ENCODE measurements around the gene OR2S2. TPM values are rescaled to one million over a fixed set of nuclear protein-coding genes. Genes with fewer than 3 reads are reported as not detected.
"Not testable (repeated sequence)": the region's sequence is repeated elsewhere in the genome, so short reads cannot be mapped to it uniquely, and the experiment has no call there.

OR2S2 gene
- total RNA-seq, 1 experiment from 2014 or later, result not detected

GRCh38 chr9:35948451-35948850, 9.5 kb downstream of the OR2S2 start:
- H3K9me3 ChIP-seq (replicated peaks), result no peaks in the 10 kb centered on the region

DNA sequence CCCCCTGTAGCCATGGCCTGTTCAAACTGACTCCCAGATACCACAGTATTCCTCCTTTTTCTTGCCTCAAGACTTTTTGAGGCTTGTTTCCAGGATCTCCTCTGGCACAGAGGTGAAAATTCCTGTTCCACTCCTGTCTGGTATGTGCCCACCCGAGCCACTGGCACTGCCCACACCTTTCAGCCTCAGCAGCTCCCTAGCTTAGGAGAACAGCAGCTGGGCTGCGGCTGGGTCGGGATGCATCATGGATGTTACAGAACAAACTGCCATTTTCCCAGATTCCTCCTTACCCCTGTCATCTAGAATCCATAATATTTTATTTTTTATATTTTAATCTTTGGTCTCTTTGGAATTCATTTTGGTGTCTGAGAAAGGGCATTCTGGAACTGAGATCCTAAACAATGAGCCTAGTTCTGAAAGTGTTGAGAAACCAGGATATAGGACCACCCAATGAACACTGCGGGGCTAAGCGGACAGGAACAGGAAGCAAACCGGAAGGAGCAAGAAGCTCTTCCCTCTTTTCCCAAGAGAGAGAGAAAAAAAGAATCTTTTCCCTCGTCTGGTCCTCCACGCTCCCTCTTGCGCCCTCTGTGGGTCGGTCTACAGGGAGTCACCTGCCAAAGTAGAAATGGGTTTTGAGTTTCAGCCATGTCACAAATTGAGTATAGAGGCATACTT, 12.5 kb downstream of the OR2S2 start:
- H3K36me3 ChIP-seq, result no peaks in the 10 kb centered on the region
- peak overlapping the region; percentile 35 for H3K4me3 ChIP-seq

More at GRCh38 chr9:35948451-35948850, 9.5 kb downstream of the OR2S2 start:
- no peak overlapping the region for H3K4me3 ChIP-seq
- no peak overlapping the region for H3K27ac ChIP-seq
- no peaks in the 10 kb centered on the region for H3K36me3 ChIP-seq
- H3K27me3 ChIP-seq, result no peaks in the 10 kb centered on the region
- DNase-seq, result no peak
- H3K4me1 ChIP-seq, result 0 out of 2 replicates have a peak, but pooled peaks cover 12% of the 10 kb centered on the region

DNA sequence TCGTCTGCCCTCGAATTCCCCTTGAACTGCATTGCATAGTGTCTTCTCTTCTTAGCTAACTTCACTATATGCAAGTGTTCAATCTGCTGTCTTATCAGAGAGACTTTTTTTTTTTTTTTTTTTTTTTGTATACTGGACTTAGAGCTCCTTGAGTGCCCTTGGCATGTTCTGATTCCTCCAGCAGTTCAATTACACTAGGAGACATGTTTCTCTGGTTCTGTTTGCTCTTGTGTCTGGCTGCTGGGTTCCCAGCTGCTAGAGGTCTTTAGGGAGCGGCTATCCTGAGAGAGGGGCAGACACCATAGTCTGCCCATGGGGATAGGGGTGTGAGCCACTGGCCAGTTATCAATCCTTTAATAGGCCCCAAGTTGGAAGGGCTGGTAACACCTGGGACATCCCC, 13.1 kb downstream of the OR2S2 start:
- no peaks in the 10 kb centered on the region for H3K9me3 ChIP-seq (replicated peaks)
- H3K27me3 ChIP-seq, result no peaks in the 10 kb centered on the region
- no peak overlapping the region for H3K4me3 ChIP-seq
- no peaks in the 10 kb centered on the region for H3K36me3 ChIP-seq
- DNase-seq, result no peak
- H3K27ac ChIP-seq, result no peak overlapping the region
- H3K4me1 ChIP-seq, result peaks cover 4% of the 10 kb centered on the region; the same call in 1 of the 2 replicates

More for the DNA sequence above, 12.5 kb downstream of the OR2S2 start:
- H3K27ac ChIP-seq, result peak overlapping the region; percentile 11; the same call in 1 of the 2 replicates
- peaks cover 4% of the 10 kb centered on the region; the same call in 1 of the 2 replicates for H3K4me1 ChIP-seq
- no peaks in the 10 kb centered on the region for H3K9me3 ChIP-seq (replicated peaks)
- H3K27me3 ChIP-seq, result no peaks in the 10 kb centered on the region
- peak; percentile 89 to 95 for DNase-seq

DNA sequence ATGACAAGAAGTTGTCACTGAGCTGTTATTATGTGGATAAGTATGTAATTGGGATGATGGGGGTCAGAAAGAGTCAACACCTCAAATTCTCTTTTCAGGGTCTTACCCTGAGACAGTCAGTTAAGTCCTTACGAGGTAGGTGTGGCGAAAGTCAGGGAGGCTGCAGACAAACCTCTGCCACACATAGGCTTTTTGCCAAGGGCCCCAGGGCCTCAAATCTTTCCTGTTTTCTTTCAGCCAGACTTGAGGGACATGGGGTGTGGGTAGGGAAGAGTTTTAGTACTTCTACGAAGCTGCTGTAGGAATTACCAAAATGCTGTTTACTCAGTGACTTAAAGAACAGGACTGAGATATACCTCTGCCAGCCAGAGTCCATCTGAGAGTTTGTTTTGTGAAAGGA, 13.8 kb downstream of the OR2S2 start:
- DNase-seq, result no peak
- Histone ChIP-seq H3K4me3 (no peak overlapping the region), H3K27me3 (no peaks in the 10 kb centered on the region), H3K4me1 (peaks cover 4% of the 10 kb centered on the region; the same call in 1 of the 2 replicates), H3K36me3 (no peaks in the 10 kb centered on the region), H3K9me3 (replicated peaks) (no peaks in the 10 kb centered on the region), H3K27ac (no peak overlapping the region)

GRCh38 chr9:35942286-35942685, 15.7 kb downstream of the OR2S2 start:
- DNase-seq, result no peak

DNA sequence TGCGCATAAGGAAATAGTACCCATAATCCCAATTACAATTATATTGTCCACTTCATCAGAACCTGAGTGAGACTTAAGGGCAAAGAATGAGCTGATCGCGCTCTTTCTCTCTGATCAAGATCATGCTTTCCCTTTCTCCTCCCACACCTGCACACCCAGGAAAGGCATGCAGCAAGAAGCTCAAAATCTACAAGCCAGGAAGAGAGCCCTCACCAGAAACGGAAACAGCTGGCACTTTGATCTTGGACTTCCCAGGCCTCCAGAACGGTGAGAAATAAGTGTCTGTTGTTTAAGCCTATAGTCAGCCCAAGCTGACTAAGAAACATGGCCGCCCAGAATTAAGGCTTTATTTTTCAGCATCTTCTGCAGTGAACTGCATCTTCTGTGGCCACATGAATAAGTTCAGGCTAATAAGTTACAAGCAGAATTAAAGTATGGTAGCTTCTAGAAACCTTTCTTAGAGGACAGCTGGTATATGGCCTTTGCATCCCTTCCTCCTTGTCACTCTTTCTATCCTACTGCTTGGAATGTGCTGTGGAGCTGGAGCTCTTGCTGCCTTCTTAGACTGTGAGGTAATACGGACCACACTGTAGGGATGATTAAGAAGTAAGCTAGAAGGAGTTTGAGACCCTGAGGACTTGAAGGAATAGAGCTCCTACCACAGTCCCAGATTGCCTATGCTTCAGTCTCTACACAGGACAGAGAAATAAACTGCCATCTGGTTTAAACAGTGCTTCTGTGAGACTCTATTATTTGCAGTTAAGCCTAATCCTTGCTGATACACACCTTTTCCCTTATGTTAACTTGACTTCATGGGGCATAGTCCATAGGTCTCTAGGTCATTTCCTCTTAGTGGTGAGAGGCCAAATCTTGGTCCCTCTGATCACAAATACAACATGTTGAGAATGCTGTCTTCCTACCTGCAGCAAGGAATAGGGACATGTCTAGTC, 17.2 kb downstream of the OR2S2 start:
- H3K9me3 ChIP-seq (replicated peaks), result no peaks in the 10 kb centered on the region
- H3K27ac ChIP-seq, result no peak overlapping the region
- no peak for DNase-seq
- no peaks in the 10 kb centered on the region for H3K36me3 ChIP-seq
- H3K4me3 ChIP-seq, result no peak overlapping the region
- no peaks in the 10 kb centered on the region for H3K27me3 ChIP-seq
- peaks cover 4% of the 10 kb centered on the region; the same call in 1 of the 2 replicates for H3K4me1 ChIP-seq

More at GRCh38 chr9:35942286-35942685, 15.7 kb downstream of the OR2S2 start:
- H3K4me3 ChIP-seq, result no peak overlapping the region
- no peaks in the 10 kb centered on the region for H3K27me3 ChIP-seq
- H3K36me3 ChIP-seq, result no peaks in the 10 kb centered on the region
- no peak overlapping the region for H3K27ac ChIP-seq
- H3K4me1 ChIP-seq, result peaks cover 4% of the 10 kb centered on the region; the same call in 1 of the 2 replicates
- no peaks in the 10 kb centered on the region for H3K9me3 ChIP-seq (replicated peaks)

GRCh38 chr9:35939679-35940250, 18.2 kb downstream of the OR2S2 start:
- H3K27ac ChIP-seq, result no peak overlapping the region
- no peak for DNase-seq
- H3K4me3 ChIP-seq, result no peak overlapping the region
- no peaks in the 10 kb centered on the region for H3K36me3 ChIP-seq
- H3K27me3 ChIP-seq, result no peaks in the 10 kb centered on the region
- H3K9me3 ChIP-seq (replicated peaks), result no peaks in the 10 kb centered on the region
- no peaks in the 10 kb centered on the region; the same call in 1 of the 2 replicates for H3K4me1 ChIP-seq

DNA sequence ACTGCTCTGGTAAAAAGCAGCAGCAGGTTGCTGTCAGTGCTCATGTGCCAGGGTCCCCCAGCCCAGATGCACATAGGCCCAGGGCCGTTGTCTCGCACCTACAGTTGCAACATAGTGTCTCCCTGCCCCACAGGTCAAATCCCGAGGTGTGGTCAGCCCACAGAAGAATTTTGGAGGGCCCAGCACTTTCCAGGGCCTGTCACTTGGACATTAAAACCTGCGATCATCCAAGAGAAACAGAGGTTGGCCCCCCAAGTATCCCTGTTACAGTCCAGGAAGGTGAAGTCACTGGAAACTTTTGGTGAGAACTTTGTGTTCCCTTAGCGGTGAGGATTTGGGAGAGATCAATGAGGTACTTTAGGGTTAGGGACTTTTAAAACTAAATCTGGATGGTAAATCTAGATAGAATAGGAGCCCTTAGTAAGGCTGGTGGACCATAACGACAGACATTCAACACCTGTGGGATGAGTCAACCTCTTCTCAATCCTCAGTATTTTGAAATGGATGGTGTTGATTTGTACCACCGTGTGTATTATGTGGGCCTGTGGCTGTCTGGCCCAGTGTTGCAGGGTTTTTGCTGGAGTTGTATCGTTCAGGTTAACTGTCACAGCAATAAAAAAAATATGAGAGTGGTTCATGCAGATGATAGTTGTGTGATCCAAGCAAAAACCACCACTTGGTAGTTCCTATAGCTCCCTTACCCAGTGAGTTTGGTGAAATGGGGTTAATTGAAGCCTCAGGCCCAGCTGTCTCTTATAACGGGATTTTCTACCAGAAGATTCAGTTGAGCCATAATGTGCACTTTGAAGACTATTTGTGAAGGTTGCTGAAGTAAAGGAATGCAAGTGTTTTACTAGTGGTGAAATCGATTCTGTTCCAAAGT, 19.2 kb downstream of the OR2S2 start:
- no peak for DNase-seq

GRCh38 chr9:35937227-35937626, 20.7 kb downstream of the OR2S2 start:
- Histone ChIP-seq H3K9me3 (replicated peaks) (no peaks in the 10 kb centered on the region; the same call in 1 of the 2 replicates), H3K36me3 (no peaks in the 10 kb centered on the region), H3K4me3 (no peak overlapping the region), H3K27me3 (no peaks in the 10 kb centered on the region), H3K27ac (no peak overlapping the region), H3K4me1 (no peaks in the 10 kb centered on the region; the same call in 1 of the 2 replicates)
- no peak for DNase-seq

More for the DNA sequence above, 19.2 kb downstream of the OR2S2 start:
- Histone ChIP-seq H3K9me3 (replicated peaks) (no peaks in the 10 kb centered on the region), H3K4me1 (no peaks in the 10 kb centered on the region; the same call in 1 of the 2 replicates), H3K27me3 (no peaks in the 10 kb centered on the region), H3K36me3 (no peaks in the 10 kb centered on the region), H3K4me3 (no peak overlapping the region), H3K27ac (no peak overlapping the region)

DNA sequence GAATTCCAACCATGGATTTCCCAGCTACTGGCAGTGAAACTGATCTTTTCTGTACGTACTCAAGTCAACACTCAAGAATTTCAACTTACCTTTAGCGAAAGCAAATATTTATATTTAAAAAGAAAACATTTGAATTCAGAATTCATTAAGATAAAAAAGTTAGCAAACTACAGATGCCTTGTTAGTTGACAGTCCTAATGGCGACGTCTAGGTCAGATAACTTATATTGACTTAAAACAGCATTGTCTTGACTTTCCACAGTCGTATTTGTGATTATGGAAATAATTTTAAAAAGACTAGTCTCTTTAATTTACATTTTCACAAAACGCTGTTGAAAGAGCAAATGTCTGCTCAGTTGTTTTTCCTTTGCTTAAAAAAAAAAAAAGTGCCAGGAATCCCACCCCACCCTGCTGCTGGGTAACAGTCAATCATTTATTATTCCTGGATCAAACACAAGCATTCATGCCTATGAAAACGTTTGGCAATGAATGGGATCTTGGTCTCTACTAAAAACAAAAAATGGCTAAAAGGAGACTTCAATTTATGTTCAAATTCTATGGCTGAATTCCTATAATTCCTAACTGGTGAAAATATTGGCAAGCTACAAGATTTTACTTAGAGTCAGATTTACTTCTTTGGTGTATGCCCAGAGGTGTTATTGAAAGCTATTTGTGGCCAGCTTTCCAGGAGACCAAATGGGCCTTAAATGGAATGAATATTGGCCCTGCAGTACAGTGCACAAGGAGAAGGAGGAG, 22.0 kb downstream of the OR2S2 start:
- no peaks in the 10 kb centered on the region; the same call in 1 of the 2 replicates for H3K9me3 ChIP-seq (replicated peaks)
- DNase-seq, result no peak
- no peaks in the 10 kb centered on the region; the same call in 1 of the 2 replicates for H3K4me1 ChIP-seq
- no peaks in the 10 kb centered on the region for H3K27me3 ChIP-seq
- no peak overlapping the region for H3K4me3 ChIP-seq
- H3K36me3 ChIP-seq, result no peaks in the 10 kb centered on the region
- no peak overlapping the region for H3K27ac ChIP-seq

DNA sequence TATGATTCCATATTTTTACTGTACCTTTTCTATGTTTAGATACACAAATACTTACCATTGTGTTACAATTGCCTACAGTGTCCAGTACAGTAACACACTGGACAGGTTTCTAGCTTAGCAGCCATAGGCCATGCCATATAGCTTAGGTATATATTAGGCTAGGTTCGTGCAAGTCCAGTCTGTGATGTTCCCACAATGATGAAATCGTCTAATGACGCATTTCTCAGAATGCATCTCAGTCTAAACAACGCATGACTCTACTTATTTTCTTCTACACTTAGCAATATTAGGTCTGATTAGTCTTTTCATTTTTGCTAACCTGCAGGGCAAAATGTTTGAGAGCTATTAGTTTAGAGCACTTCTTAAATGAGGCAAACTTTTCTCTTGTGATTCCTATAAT, 22.7 kb downstream of the OR2S2 start:
- Histone ChIP-seq H3K27me3 (no peaks in the 10 kb centered on the region), H3K4me1 (no peaks in the 10 kb centered on the region; the same call in 1 of the 2 replicates), H3K9me3 (replicated peaks) (no peaks in the 10 kb centered on the region; the same call in 1 of the 2 replicates), H3K4me3 (no peak overlapping the region), H3K27ac (no peak overlapping the region), H3K36me3 (no peaks in the 10 kb centered on the region)
- no peak for DNase-seq

- H3K27ac ChIP-seq; H3K9me3 ChIP-seq (replicated peaks); H3K4me3 ChIP-seq; H3K27me3 ChIP-seq; DNase-seq; H3K4me1 ChIP-seq; H3K36me3 ChIP-seq: not testable (repeated sequence)
Observed at GRCh38 chr9:35934069-35934468, 23.9 kb downstream of the OR2S2 start.

GRCh38 chr9:35933550-35934067, 24.3 kb downstream of the OR2S2 start:
- no peaks in the 10 kb centered on the region; the same call in 1 of the 2 replicates for H3K9me3 ChIP-seq (replicated peaks)
- H3K36me3 ChIP-seq, result no peaks in the 10 kb centered on the region
- no peak for DNase-seq
- no peak overlapping the region for H3K27ac ChIP-seq
- no peaks in the 10 kb centered on the region for H3K27me3 ChIP-seq
- no peak overlapping the region for H3K4me3 ChIP-seq
- H3K4me1 ChIP-seq, result no peaks in the 10 kb centered on the region
